HTERT RPE-1 (cell line): ENCODE data around the gene GIPR.

Experiments
- in situ Hi-C: fragments of 300-500 bp; cut with MboI; formaldehyde crosslinking; loops from 4 replicates; pipeline ENCODE4 v1.14.3; 2020; ENCODE audit warnings: low sequenced_read_pairs

The GIPR gene

DNA sequence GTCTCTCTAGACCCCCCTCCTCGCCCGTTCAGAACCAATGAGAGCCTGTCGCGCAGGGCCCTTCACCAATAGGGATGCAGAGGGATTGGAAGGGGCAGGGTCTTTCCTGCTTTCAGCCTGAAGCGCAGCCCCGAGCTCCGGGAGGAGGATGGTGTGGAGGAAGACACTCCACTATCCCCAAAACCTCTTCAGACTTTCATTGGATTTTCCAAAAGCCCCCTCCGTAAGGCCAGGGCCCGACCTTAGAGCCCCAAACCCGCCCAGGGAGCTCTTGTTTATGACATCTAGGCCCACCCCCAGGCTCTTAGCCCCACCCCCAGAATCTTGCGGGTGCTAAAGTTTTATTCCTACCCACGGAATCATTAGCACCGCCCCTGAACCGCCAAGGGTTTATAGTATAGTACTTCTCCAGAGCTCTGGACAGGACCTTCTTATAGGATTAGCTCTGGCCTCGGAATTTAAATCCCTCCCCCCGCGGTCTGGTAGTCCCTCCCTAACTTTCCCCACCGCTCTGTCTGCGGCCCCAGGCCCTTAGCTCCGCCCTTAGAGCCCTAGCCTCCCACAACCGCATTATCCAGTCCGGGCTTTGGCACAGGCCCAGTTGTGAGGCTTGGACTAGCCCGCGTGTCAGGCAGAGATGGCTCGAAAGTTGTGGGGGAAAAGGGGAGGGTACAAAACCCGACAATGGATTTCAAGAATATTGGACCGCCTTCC, 22.2 kb upstream of the GIPR start:
- in situ Hi-C loops, result no loop called here

DNA sequence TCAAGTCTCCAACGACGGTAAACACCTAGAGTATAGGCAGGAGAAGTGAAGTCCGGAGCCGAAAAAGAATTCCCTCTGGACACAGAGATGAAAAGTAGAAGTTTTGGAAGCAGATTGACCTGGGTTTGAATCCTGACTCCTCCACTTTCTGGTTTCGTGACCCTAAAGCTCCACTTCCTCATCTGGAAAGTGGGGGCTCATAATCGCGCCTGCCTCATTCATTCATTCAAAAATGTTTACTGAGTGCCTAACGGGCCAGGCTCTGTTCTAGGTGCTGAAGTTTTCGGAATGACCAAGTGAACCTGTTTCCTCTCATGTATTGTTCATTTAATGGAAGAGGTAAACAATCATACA, 21.7 kb upstream of the GIPR start:
- in situ Hi-C loops, result no loop called here

DNA sequence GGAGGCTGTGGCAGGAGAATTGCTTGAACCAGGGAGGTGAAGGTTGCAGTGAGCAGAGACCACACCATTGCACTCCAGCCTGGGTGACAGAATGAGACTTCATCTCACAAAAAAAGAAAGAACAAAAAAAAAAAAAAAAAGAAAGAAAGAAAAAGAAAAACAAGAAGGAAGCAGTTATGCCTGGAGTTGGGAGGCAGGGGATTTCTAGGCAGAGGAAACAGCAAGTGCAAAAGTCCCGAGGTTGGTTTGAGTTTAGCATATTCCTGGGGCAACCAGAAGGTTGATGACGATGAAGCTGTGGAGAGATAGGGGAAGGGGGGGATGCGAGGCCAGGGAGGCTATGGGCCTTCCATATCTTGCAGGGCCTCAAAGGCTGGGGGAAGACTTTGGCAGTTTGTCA, 17.3 kb upstream of the GIPR start:
- in situ Hi-C loops, result no loop called here

DNA sequence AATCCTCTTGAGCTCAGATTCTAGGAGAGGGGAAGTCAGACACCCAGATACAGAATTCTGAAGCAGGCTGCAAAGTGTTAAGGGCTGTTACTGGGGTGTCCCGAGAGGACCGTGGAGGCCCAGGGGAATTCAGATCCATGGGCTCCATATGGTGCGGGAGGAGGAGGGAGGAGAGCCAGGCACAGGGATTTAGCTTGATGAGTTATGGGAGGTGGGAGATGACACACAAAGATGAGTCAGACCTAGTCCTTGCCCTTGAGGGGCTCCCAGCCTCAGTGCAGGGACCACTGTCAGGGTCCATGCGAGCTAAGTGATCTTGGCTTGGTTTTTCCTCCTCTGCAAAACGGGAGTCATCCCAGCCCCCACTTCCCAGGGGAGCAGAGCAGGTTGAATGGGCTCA, 14.4 kb upstream of the GIPR start:
- in situ Hi-C loops, result no loop called here

DNA sequence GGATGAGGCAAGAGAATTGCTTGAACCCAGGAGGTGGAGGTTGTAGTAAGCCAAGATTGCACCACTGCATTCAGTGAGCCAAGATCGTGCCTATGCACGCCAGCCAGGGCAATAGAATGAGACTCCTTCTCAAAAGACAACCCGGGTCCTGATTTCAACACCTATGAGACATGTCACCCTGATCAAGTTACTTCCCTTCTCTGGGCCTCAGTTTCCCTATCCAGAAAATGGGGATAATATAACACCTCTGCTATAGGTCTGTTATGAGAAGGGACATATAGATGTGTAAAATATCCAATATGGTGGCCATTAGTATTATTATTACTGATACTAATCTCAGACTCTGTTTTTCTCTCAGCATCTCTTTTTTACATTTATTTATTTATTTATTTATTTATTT, 12.9 kb upstream of the GIPR start:
- in situ Hi-C loops, result no loop called here

DNA sequence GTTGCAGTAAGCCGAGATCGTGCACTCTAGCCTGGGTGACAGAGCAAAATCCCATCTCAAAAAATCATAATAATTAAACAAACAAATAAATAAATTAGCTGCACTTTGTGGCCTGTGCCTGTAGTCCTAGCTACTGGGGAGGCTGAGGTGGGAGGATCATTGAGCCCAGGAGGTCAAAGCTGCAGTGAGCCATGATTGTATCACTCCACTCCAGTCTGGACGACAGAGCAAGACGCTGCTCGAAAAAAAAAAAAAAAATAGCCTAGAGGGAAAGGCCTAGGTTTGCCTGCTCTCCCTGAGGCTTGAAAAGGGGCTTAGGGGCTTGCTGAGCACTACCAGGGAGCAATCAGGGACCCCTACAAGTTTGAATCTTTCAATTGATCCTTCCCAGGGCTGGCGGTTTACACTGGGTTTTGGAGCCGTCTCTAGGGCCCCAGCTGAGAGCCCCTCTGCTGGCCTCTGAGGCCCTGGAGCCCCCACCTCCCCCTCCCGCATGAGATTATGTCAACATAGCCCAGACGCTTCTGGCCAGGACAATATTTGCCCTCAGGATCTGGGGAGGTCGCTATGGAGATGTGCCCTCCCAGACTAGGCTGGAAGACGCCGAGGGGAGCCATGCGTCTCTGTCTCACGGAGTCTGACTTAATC, 10.4 kb upstream of the GIPR start:
- in situ Hi-C loops, result no loop called here

DNA sequence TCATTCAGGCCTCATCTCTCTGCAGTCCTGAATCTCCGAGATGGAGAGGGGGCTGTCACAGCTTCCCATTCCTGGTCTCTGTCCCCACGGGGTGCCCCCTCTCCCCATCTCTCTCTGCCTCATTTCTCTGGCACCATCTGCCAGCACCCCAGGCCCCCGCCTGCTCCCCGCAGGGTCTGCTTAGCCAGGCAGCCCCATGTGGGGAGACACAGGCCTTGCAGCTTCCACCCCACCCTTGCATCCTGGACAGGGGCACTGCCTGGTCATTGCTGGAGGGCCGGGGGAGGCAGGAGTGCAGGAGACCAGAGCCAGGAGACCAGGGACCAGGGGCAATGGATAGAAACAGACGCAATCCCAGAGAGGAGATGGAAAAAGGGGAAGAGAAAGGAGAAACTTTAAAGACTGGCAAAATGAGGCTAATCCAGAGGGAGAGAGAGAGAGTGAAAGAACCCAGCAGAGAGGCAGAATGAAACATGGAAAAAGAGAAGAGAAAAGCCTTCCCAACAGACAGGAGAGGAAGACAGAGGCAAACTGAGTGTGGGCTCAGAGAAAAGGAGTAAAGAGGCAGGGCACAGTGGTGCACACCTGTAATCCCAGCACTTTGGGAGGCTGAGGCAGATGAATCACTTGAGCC, 8.8 kb upstream of the GIPR start:
- in situ Hi-C loops, result no loop called here

DNA sequence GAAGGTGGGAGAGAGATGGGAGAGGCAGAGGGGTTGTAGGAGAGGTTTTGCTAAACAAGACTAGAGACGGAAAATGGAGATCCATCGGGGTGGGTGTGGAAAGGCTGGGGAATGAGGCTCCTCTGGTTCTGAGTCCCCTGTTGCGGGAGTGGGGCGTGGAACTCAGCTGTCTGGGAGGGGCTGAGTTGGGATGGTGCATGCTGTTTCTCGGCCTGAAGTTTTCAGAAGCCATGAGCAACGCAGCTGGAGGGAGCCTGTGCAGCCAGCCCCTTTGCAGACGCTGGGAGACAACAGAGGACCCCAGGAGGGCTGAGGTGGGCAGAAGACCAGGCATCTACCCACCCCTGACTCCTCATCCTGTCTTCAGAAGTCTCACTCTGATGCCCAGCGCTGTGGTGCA, 7.4 kb upstream of the GIPR start:
- in situ Hi-C loops, result no loop called here

DNA sequence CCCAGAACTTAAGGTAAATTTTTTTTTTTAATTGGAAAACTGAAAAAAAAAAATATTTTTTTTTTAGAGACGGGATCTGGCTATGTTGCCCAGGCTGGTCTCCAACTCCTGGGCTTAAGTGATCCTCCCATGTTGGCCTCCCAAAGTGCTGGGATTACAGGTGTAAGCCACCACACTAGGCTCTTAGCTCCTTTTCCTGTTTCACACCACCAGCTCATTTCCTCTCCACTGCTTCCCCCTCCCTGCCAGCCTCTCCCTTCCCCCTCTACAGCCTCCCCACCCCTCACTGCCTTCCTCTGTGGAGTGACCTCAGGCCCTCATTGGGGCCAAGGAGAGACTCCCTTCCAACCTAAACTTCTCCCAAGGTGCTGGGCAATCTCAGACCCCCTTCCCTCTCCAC, 4.2 kb upstream of the GIPR start:
- in situ Hi-C loops, result no loop called here

DNA sequence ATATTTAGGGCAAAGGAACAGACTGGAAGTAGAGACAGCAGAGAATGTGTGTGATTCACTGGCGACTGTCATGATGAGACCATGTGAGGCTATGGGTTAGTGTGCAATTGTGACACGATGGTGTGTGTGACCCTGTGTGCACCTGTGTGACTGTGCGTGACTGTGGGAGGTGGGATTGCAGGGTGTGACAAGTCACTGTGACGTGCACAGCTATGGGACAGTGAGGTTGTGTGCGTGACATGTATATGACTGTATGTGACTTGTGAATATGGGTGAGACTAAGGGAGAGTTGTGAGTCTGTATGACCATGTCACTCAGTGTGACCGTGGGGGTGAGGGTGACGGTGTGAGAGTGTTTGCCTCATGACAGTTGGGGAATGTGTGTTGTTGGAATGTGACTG, 3.4 kb upstream of the GIPR start:
- in situ Hi-C loops, result no loop called here

DNA sequence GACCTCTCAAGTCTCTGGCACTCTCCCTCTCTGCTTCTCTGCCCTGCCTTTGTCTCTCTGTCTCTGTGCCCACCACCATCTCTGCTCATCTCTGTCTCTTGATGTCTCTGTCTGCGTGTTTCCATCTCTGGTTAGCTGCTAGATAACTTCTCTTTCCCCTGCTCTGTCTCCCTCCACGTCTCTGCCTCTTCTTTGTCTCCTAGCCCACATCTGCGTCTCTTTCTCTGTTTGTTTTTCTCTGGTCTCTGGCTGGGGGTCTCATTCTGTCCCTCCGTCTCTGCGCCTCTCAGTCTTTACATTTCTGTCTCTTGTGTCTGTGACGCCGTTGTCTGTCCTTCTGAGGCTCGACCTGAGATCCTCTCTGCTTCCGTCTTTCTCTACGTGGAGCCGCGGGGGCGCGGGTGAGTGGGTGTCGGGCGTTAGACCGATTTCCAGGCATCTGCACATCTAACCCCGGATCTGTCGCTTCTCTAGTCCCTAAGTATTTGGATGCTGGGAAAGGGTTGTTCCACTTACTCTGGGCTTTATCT, 386 bp downstream of the GIPR start:
- in situ Hi-C loops, result no loop called here

DNA sequence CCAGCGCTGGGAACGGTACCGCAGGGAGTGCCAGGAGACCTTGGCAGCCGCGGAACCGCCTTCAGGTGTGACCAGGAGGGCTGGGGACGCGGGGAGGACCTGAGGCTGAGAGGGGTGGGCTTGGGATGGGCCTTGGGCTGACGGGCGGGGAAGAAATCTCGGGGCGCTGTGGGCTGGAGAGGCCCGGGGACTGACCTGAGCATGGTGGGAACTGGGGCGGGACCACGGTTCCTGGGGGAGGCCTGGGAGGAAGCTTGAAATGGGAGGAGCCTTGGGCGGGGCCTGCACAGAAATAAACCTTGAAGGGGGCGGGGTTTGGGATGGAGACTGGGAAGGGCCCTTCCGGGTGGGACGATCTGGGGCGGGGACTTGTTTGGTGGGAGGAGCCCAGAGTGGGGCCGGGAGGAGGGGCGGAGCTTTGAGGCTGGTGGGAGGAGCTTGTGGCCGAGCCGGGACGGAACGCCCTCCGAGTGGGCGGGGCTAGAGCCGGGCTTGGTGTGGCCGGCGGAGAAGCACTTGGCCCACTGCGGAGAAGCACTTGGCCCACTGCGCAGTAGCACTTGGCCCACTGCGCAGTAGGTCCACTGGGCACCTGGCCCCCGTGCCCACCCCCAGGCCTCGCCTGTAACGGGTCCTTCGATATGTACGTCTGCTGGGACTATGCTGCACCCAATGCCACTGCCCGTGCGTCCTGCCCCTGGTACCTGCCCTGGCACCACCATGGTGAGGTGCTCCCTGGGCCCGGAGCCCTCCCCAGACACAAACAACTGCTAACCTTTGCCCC, 2.8 kb downstream of the GIPR start:
- in situ Hi-C loops, result no loop called here

DNA sequence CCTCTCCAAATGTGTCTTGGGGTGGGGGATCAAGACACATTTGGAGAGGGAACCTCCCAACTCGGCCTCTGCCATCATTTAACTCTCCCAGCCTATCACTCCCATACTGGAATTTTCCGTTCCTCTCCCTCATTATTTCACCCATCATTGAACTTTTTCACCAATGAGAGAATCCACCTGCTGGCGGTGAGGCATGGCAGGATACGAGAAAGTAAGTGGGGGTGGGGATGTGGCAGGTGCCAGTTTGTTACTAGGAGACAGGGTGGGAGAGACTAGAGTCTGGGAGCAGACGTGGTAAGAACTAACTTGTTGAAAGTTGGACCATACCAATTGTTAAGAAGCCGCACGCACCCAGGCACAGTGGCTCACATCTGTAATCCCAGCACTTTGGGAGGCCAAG, 6.9 kb downstream of the GIPR start:
- in situ Hi-C loops, result loop anchor here (25.0 kb wide), 1 partner anchor 163 kb away; the partner anchor contains the start of gene VASP

DNA sequence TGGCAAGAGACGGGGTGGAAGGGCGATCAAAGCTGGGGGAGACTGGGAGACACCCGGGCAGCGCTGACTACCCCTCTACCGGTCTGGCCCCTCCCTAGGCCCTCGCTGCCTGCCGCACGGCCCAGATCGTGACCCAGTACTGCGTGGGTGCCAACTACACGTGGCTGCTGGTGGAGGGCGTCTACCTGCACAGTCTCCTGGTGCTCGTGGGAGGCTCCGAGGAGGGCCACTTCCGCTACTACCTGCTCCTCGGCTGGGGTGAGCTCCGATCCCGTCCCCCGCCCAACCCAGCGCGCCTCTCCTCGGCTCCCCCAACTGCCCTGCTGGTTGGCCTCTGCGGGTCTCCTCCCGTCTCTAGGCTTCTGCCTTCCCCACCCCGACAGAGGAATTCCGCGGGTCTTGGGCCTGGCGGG, 8.8 kb downstream of the GIPR start:
- in situ Hi-C loops, result loop anchor here (25.0 kb wide), 1 partner anchor 165 kb away; the partner anchor contains the start of gene VASP

DNA sequence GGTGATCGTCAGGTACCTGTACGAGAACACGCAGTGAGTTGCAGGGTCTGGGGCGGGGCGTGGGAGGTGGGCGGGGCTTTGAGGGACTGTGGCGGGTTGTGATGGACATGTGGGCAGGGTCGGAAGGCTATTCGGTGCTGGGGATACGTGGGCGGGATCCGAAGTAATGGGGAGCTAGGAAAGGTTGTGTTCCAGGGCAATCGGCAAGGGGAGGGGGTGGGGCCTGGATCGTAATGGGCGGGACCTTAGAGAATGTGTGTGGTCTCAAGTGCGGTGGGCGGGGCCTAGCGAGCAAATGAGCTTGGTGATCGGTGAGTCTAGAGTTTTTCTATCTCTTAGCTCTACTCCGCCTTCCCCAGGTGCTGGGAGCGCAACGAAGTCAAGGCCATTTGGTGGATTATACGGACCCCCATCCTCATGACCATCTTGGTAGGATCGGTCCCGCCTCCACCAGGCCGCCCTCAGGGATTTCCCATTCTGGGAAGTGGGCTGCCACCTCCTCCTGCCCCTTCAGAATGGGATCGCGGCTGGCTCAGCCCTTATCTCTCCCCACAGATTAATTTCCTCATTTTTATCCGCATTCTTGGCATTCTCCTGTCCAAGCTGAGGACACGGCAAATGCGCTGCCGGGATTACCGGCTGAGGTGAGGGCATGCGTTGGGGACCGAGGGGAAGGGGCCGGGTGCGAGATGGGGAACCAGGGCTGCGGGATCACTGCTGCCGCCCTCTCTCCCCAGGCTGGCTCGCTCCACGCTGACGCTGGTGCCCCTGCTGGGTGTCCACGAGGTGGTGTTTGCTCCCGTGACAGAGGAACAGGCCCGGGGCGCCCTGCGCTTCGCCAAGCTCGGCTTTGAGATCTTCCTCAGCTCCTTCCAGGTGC, 9.6 kb downstream of the GIPR start:
- in situ Hi-C loops, result loop anchor here (25.0 kb wide), 1 partner anchor 165 kb away; the partner anchor contains the start of gene VASP

DNA sequence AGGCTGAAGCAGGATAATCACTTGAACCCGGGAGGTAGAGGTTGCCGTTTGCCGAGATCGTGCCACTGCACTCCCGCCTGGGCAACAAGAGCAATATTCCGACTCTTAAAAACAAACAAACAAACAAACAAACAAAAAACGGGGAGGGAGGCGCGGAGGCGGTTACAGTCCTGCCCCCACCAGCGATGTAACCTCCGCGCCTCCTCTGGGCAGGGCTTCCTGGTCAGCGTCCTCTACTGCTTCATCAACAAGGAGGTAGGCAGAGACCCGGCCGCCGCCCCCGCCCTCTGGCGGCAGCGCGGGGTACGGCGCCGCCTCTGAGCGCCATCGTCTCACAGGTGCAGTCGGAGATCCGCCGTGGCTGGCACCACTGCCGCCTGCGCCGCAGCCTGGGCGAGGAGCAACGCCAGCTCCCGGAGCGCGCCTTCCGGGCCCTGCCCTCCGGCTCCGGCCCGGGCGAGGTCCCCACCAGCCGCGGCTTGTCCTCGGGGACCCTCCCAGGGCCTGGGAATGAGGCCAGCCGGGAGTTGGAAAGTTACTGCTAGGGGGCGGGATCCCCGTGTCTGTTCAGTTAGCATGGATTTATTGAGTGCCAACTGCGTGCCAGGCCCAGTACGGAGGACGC, 13.5 kb downstream of the GIPR start:
- in situ Hi-C loops, result loop anchor here (25.0 kb wide), 1 partner anchor 169 kb away; the partner anchor contains the start of gene VASP

DNA sequence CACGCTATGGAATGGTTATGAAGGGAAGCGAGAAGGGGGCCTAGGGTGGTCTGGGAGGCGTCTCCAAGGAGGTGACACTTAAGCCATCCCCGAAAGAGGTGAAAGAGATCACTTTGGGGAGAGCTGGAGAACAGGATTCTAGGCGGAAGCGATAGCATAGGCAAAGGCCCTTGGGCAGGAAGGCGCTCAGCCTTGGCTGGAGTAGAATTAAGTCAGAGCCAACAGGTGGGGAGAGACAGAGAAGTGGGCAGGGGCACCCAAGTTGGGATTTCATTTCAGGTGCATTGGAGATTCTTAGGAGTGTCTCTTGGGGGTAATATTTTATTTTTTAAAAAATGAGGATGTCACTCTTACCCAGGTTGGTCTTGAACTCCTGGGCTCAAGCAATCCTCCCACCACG, 14.1 kb downstream of the GIPR start:
- in situ Hi-C loops, result loop anchor here (25.0 kb wide), 1 partner anchor 170 kb away; the partner anchor contains the start of gene VASP

DNA sequence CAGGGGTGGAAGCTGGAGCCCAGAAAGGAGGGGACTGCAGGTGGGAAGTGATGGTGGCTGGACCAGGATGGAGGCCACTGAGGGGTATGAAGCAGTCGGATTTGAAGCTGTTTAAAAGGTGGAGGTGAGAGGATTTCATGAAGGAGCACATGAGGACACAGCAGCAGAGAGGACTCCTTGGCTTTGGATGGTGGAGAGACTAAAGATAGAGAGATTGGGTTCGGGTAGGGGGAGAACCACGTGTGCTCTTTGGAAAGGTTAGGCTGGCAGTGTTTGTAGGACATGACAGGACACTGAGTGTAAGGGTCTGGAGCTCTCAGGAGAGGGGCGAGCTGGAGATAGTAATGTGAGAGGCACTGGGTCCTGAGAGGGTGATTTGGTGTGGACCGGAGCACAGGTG, 14.9 kb downstream of the GIPR start:
- in situ Hi-C loops, result loop anchor here (25.0 kb wide), 1 partner anchor 171 kb away; the partner anchor contains the start of gene VASP

DNA sequence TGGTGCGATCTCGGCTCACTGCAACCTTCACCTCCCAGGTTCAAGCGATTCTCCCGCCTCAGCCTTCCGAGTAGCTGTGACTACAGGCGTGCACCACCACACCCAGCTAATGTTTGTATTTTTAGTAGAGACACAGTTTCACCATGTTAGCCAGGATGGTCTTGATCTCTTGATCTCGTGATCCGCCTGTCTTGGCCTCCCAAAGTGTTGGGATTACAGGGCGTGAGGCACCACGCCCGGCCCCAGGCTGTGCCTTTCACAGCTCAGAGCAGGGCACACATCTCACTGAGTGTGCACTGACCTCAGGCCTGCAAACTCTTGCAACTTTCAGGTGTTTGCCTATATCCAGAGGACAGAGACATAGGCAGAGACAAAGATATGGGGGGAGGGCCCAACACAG, 17.0 kb downstream of the GIPR start:
- in situ Hi-C loops, result loop anchor here (25.0 kb wide), 1 partner anchor 173 kb away; the partner anchor contains the start of gene VASP
